HG03103 (cell line): ENCODE measurements around the gene LYST.
"Not testable (repeated sequence)": the region's sequence is repeated elsewhere in the genome, so short reads cannot be mapped to it uniquely, and the experiment has no call there.

ENCODE experiments used
- ATAC-seq: cut with Tn5 transposase; IDR thresholded peaks from one replicate; pipeline ENCODE4 v1.9.1; 2021; ENCODE audit warnings: low read depth; ENCODE audit not compliant: unreplicated experiment

Gene LYST, protein sequence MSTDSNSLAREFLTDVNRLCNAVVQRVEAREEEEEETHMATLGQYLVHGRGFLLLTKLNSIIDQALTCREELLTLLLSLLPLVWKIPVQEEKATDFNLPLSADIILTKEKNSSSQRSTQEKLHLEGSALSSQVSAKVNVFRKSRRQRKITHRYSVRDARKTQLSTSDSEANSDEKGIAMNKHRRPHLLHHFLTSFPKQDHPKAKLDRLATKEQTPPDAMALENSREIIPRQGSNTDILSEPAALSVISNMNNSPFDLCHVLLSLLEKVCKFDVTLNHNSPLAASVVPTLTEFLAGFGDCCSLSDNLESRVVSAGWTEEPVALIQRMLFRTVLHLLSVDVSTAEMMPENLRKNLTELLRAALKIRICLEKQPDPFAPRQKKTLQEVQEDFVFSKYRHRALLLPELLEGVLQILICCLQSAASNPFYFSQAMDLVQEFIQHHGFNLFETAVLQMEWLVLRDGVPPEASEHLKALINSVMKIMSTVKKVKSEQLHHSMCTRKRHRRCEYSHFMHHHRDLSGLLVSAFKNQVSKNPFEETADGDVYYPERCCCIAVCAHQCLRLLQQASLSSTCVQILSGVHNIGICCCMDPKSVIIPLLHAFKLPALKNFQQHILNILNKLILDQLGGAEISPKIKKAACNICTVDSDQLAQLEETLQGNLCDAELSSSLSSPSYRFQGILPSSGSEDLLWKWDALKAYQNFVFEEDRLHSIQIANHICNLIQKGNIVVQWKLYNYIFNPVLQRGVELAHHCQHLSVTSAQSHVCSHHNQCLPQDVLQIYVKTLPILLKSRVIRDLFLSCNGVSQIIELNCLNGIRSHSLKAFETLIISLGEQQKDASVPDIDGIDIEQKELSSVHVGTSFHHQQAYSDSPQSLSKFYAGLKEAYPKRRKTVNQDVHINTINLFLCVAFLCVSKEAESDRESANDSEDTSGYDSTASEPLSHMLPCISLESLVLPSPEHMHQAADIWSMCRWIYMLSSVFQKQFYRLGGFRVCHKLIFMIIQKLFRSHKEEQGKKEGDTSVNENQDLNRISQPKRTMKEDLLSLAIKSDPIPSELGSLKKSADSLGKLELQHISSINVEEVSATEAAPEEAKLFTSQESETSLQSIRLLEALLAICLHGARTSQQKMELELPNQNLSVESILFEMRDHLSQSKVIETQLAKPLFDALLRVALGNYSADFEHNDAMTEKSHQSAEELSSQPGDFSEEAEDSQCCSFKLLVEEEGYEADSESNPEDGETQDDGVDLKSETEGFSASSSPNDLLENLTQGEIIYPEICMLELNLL (N-terminal part only)

DNA sequence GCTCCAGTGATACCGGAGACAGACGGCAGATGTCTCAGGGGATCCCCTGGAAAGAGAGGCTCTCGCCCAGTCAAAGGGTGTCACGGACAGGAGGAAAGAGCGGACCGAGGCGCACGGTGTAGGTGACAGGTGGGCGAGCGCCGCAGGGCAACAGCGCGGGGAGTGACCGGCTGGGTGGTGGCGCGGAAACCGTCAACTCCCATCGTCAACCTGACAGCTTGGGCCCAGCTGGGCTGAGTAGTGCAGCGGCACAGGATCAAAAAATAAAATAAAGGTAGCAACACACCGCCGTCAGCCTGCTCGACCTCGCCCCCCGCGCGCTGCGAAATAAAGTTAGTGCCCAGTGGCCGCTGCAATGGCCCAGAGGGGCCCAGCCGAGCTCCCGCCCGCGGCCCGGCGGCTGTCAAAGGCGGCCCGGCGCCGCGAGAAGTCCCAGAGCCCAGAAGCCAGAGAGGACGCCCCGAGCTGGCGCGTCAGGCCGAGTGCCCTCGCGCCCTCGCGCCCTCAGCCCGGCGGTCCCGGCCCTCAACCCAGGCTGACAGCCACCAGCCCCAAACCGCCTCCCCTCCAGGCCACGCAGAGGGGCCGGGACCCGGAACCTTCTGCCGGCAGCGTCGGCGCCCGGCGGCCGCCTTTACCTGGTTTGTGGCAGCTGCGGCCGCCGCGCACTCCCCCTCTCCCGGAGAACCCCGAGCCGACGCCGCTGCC lies at the start of gene LYST:
LYST (minus strand) TSS at position 702 of the 708 bp plus-strand sequence. CDS start 36,489 bp downstream, outside the sequence.
- peak; percentile 34 for ATAC-seq

DNA sequence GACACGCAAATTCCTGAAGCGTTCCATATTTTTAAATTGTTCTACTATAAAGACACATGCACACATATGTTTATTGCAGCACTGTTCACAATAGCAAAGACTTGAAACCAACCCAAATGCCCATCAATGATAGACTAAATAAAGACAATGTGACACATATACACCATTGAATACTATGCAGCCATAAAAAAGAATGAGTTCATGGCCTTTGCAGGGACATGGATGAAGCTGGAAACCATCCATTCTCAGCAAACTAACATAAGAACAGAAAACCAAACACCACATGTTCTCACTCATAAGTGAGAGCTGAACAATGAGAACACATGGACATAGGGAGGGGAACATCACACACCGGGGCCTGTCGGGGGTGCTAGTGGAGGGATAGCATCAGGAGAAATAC lies 48.8 kb upstream of the LYST start:
- ATAC-seq: not testable (repeated sequence)

DNA sequence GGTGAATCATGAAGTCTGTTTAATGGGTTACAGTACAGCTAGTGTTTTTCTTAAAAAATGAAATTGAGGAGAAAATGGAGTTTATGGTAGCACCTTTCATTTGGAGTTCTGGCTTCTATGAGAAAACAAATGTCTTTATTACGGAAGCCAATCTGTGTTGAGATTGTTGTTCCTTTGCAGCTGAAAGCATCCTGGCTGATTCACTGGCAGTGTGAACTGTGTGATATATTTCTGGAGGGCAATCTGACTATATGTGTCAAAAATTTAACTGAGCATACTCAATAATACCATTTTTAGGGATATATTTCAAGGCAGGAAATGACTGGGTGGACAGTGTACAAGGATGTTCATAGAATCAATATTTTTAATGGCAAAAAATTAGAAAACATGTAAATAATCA lies 46.6 kb upstream of the LYST start:
- no peak for ATAC-seq

DNA sequence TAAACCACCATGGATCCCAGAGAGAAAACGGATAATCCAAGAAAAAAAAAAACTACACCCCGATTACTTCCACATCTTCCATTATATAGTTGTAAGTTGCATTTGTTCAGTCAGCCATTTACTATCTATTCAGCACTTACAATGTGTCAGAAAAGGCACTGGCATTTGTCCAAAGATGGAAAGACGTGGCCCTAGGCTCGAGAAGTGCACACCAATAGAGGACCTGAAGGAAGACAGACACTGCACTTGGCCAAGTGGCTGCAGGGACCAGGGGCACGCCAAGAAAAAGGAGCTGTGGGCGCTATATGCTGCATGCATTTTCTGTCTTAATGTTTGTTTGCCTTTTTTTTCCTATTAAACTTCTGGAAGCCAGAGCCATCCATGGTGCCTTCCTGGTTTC lies 45.2 kb upstream of the LYST start:
- no peak for ATAC-seq

DNA sequence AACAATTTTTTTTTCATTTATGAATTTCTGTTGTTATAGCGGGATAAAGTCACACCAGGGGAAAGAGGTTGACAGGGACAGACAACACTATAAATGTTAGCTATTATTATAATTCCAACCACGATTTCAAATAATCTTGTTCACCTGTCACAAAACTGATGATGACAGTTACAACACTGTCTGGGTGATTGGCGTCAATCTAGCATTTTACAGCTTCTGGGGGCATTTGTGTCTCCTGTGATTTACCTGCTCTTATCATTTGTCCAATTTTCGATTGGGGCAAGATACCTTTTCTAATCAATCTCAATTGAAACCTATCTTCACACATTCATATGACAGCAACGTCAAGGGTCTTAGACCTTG lies 44.6 kb upstream of the LYST start:
- ATAC-seq: no peak

DNA sequence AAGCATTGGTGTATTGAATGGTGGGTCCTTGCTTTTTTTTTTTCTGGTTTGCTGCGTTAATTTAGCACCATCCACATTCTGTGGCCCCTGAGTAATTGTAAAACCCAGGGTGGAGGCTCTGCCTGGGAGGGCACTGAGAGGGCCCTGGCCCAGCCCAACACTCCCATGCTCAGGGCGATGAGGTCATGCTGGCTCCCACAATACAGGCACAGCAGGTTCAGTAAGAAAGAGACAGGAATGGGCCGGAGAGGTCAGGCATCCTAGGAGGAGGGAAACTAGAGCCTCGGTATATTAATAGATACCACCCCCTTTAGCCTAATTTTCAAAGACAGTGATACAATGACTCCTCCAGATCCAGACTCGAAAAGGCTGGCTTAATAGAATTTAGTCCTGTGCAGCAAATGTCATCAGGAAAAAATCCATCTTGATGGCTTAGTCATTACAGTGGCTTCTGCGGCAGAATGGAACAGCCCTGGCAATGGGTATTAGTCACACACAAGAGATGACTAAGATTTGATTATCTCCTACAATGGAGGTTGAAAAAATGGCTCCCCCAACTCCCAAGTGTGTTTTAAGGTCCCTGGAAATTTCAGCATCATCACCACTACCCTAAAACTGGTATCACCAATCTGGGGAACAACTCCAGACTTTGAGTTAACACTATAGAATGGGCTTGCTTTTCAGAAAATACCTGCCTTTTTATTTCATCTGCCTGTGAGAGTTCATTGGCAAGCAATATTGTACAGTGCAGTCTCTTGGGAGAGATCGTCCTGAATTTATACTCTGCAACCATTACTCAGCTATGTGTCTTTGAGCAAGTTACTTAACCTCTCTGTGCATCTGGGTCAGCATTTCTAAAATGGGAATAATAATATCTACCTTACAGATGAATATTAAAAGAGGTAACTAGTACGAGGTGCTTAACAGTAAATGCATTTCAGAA lies 43.9 kb upstream of the LYST start:
- ATAC-seq: no peak

DNA sequence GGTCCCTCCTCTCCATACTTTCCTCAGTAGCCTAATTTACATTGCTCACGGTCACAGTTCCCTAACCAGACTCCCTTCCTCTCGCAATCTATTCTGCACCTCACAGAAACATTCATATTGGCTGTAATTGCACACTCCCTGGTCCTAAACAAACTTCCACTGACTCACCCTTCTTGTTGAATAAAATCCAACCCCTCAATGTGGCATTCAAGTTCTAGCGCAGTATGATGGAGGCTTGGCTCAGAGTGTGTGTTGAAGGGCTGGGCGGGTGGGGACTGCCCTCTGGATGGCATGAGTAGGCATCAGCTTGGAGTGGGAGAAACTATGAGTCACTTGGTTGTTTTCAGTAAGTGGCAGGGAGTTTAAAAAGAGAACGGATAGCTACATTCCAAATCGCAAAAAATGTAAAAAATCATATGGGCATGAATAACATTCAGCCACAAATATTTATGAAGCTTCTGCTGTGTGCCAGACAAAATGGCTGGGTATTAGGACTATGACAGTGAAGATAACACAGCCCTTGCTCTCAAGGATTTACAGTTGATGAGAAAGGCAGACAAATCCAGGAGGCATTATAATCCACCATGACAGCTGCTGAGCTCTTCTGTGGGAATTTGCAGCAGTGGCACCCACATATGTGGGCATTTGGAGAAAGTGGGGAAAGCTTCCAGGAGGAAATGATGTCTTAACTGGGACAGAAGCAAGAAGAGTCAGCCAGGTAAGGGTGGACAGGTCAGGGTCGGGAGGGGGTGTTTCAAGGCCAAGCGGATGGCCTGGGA lies 42.2 kb upstream of the LYST start:
- ATAC-seq: no peak

DNA sequence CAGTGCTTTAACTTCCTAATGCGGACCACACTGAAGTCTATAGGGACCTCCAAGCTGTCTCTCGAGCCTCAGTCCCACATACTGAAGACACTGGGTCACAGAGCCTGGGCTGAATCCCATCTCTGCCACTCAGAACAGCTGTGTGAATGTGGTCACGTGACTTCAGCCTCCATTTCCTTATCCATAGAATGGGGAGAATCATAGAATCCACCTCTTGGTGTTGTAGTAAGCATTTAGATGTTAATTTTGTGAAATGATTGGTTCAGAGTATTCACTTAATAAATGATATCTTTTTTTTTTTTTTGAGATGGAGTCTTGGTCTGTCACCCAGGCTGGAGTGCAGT lies 41.2 kb upstream of the LYST start:
- ATAC-seq: no peak

DNA sequence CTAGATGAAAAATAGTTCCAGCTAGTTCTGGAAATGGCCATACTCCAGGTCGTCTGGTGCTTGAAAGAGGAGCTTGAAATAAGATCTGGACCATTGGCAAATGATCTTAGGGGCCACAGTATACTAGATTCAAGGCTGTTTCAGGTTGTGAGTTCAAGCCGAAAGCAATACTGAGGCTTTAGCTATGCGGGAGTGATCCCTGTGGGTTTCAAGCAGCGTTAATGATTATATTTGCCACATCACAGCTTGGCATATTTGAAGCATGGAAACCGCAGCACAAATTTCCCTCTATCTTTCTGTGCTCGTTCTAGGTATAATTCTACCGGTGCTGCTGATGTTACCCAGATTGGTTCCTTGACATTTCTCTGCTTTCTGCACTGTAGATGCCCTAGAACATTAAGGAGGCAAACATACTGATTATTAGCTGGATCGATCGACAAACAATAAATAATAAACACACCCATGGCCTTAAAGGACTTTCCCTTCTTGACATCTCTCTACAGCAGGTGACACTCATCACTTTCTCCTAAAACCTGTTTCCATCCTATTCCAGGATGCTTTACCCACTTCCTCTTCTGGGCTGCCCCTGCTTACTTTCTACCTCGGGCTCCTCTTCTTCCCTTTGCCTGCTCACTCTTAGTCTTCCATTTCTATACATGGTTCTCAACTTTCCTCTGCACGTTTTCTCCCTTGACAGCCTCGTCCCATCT lies 40.6 kb upstream of the LYST start:
- ATAC-seq: no peak

DNA sequence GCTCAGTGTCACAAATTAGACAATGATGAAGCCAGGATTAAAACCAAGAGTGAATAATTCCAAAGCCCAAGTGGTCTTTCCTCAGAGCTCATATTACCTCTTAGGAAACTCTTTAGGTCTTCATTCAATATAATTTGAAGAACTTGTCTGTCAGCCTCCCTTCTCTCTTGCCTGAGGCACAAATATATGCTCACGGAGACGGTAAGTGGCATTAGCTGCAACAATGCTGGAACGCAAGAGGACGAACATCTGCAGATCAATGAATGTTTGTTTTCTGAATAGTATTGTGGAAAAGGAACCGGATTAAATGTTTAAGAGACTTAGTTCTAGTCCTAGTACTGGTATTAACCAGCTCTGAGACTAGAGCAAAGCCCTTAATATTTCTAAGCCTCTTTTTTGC lies 39.7 kb upstream of the LYST start:
- no peak for ATAC-seq

DNA sequence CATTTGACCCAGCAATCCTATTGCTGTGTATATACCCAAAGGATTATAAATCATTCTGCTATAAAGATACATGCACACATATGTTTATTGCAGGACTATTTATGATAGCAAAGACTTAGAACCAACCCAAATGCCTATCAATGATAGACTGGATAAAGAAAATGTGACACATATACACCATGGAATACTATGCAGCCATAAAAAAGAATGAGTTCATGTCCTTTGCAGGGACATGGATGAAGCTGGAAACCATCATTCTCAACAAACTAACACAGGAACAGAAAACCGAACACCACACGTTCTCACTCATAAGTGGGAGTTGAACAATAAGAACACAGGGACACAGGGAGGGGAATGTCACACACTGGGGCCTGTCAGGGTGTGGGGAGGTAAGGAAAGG lies 37.1 kb upstream of the LYST start:
- ATAC-seq: not testable (repeated sequence)

DNA sequence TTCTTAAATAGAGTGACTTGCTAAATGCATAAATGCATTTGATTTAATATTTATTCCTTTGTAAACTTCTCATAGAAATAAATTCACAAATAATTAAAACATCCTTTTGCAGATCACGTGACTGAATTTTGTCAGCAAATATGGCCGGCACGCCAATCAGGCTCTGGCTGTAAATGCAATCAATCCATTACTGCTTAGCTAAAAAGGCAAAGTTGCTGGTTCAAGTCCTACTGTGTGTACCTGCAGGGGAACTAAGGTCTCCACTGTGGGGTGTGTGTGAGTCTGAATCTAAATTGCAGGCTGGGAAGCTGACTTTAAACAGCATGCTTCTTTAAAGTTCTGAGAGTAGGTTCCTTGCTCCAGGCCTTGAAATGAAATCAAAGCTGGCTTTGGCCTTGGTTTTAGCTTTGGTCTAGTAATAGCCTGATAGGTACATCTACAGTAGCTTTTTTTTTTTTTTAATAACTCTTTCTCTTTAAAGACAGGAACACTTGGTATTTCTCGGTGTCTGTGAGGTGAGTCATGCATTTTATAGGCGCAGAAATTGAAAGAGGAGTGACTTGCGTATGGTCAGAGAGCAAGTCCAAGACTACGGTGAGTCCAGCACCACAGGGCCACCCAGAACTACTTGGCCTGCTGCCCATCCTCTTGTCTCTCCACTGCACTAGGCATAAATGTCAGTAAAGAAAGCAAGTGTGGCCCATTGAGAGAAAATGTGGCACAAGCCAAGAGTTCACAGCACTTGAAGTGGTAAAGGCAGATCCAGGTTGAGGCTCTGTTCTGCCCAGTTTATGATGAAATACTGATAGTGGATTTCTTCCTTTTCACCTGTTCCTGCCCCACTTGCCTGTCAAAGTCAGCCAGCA lies 36.2 kb upstream of the LYST start:
- no peak for ATAC-seq

DNA sequence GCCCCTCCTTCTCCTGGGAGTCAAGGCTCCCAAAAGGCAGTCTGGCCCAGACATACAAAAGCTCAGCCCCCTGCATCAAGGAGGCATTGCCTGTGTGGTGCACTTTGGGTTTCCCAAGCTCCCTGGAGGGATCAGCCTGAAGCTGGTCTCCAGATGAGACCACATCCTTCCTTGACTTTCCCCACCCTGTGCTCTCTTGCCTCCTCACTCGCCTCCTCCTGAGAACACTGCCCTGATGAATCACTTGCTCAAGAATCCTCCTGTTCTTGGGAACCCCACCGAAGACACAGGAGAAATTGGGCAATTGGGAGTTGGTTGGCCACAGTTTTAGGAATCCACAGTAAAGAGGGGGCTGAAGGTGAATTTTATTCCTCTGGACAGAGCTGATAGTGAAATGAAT lies 34.8 kb upstream of the LYST start:
- ATAC-seq: no peak

DNA sequence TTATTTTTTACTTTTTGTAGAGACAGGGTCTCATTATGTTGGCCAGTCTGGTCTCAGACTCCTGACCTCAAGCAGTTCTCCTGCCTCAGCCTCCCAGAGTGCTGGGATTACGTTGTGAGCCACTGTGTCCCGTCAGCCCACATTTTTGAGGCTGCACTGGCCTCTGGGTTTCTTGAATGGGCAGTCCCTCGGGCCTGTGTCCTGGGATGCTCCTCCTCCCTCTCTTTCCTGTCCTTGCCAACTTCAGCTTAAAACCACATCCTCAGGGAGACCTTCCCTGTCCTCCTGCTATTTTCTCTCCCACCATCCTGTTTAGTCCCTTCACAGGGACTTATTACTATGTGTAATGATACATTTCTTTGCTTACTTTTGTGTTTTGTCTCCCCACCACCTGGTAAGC lies 31.4 kb upstream of the LYST start:
- ATAC-seq: no peak

DNA sequence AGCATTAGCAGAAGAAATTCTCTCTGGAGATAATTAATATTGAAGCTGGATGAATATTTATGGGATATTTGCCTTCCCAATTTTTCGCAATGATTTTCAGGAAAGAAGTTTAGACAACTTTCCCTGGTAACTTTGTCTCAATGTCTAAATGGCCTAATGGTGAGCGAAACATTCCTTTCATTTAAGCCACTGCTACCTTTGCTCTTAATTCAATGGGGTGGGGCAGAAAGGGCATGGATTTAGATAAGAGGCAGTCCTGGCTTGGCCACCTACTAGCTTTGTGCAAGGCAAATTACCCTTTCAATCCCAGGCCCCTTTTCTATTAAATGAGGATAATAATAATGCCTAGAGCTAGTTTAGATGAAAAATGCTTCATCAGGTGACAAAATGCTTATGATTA lies 27.1 kb upstream of the LYST start:
- ATAC-seq: no peak

DNA sequence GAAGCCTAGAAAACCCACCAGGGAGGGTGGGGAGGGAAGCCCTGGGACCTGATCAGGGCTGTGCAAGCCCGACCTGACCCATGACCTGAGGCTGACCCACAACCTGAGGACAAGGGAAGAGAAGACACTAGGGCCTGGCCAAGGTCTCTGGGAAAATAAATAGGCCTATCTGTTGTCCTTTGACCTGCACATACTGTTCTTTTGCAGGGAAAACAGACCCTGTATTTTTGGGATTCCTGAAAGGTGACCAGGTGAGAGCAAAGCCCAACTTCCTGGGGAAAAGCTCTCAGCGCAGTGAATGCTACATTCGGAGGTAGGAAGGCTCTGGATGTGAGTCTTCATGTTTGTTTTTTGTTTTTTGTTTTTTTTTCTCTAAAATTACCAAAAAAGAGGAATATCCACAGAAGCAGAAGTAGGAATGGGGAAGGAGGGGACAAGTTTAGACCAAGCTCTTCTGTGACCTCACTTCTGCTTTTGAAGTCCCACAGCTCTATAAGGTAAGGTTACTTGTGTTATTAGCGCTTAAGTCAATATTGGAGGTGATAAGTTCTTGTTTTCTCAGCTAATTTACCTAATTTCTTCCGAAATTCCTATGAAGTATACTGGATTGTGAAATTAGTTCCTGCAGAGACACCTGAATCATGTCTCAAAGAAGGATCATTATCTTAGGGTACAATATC lies 26.2 kb upstream of the LYST start:
- no peak for ATAC-seq

DNA sequence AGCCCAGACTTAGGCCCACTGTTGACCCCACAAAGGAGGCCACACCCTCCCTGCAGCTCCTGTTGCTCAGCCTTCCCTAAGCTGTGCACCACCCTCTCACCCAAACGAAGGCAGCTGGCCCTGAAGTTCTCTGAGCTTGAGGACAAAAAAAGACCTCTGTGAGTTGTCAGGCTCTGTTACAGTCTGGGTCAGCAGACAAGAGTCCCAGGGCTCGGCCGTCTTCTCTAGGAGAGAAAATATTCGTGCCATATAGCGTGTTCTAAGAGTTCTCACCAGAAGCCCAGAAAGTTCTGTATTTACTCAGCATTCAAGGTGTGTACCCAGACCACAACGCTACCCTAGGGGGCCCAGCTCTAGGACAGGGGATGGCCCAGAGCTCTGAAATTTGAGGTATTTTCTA lies 25.5 kb upstream of the LYST start:
- no peak for ATAC-seq
